ENCODE measurements around the gene PRIM1.

- TF ChIP-seq POLR2AphosphoS5 (IDR thresholded peaks at IDR 0.05; ENCODE audit: low read depth, low read length) (no peak), POLR2A (IDR thresholded peaks at IDR 0.05; ENCODE audit: low read depth, low read length) (no peak)
Measured at GRCh38 chr12:56781726-56782125, 29.6 kb upstream of the PRIM1 start.
